AG09309 (cell line): ENCODE results near the gene MAP2K5.

Experiments
- DNase-seq: peaks from one replicate; pipeline ENCODE4 v3.0.0-alpha.2; 2010; ENCODE audit warnings: low read depth
- H3K4me3 ChIP-seq: 2 replicates; pipeline ENCODE4 v1.5.1; 2011; ENCODE audit warnings: mild to moderate bottlenecking, low read depth, low read length, moderate library complexity; ENCODE audit not compliant: control insufficient read depth
- TF ChIP-seq, protein P1 (sequence below): IDR thresholded peaks from 2 replicates; pipeline ENCODE4 v1.5.1; 2011; ENCODE audit warnings: mild to moderate bottlenecking, low read depth, low read length, inconsistent platforms; ENCODE audit not compliant: insufficient read depth, control insufficient read depth; ENCODE audit errors: missing control alignments

MAP2K5 gene

DNA sequence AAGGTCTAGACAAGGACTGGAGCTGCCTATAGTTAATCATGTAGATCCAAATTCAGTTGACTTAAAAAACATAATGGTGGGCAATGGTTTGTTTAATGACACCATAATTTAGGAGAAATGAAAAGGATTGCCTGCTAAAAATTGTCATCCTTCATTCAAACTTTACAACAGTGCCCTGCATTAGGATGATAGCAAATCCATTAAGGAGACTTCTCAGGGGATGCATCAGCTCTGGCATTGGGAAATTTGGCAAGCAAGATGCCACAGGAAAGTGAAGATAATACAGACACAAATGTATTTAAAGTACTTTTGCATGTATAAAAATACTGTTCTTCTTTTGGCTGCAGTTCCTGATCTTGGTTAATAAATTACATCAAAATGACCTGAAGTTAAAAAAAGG, 189.7 kb downstream of the MAP2K5 start:
- no peak for DNase-seq
- TF ChIP-seq, protein P1, sequence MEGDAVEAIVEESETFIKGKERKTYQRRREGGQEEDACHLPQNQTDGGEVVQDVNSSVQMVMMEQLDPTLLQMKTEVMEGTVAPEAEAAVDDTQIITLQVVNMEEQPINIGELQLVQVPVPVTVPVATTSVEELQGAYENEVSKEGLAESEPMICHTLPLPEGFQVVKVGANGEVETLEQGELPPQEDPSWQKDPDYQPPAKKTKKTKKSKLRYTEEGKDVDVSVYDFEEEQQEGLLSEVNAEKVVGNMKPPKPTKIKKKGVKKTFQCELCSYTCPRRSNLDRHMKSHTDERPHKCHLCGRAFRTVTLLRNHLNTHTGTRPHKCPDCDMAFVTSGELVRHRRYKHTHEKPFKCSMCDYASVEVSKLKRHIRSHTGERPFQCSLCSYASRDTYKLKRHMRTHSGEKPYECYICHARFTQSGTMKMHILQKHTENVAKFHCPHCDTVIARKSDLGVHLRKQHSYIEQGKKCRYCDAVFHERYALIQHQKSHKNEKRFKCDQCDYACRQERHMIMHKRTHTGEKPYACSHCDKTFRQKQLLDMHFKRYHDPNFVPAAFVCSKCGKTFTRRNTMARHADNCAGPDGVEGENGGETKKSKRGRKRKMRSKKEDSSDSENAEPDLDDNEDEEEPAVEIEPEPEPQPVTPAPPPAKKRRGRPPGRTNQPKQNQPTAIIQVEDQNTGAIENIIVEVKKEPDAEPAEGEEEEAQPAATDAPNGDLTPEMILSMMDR: no peak
- H3K4me3 ChIP-seq: no peak overlapping the region

DNA sequence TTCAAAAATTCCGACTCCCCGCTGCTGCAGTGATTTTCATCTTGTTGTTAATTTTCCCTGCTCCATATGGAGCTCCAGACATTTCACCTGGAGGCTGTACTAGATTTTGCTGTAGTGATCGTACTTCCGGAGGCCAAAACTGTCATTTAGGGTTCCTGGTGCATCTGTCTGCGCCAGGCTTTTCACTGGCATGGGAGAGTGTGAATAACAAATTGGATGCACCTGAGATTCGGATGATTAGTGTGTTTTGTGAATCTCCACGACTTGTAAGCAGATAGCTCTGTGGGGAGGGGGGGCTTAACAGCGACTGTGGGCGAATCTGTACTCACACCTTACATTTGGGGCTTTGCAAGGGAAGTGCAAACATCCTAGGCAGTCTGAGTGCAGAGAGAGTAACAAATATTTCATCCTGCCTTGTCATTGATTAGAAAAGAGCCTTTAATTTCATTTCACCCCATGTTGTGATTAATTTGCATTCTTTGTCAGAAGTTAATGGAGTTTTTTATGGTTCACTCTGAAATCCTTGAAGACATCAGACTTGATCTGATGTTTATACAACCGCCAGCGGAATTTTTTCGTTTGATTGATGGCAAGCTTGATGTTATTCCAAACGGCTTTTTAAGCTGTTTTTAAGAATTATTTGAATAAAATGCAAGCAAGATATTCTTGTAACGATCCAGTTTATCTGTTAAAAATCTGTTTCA, 190.3 kb downstream of the MAP2K5 start:
- DNase-seq: no peak
- TF ChIP-seq, protein P1: no peak
- H3K4me3 ChIP-seq: no peak overlapping the region

DNA sequence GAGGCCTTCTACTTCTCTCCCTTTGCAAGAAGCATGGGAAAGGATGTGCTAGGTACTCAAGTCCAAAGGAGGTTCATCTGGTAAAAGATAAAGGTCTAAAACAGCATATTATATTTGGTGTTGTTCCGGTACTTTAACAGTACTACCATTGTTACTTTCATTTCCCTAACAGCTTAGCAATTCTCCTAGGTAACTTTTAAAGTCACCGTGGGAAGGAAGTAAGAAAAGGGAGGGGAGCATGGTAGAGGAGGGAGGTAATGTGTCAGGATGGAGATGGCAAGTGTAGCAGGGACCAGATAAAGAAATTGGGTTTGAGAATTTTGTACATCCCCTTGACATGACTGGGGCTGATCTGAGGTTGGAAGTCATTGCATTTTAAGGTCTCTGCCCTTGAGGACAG, 193.4 kb downstream of the MAP2K5 start:
- DNase-seq: no peak
- TF ChIP-seq, protein P1: no peak
- no peak overlapping the region for H3K4me3 ChIP-seq

DNA sequence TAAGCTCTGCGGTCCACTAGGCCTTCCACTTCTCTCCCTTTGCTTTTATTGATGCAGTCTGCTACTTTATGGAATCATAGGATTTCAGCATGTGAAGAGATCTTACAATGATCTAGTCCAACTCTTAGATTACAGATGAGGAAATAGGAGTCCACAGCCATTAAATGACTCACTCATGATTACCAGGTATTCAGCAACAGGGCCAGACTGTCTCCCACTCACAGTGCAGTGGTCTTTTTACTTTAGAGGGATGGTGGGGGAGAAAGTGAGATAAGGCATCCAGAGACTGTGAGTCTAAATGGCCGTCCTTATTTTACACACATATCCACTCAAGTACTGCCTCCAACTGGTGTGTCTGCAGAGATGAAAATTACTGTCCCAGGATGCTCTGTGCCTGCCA, 194.3 kb downstream of the MAP2K5 start:
- DNase-seq: peak; percentile 4
- H3K4me3 ChIP-seq: no peak overlapping the region
- TF ChIP-seq, protein P1: no peak

DNA sequence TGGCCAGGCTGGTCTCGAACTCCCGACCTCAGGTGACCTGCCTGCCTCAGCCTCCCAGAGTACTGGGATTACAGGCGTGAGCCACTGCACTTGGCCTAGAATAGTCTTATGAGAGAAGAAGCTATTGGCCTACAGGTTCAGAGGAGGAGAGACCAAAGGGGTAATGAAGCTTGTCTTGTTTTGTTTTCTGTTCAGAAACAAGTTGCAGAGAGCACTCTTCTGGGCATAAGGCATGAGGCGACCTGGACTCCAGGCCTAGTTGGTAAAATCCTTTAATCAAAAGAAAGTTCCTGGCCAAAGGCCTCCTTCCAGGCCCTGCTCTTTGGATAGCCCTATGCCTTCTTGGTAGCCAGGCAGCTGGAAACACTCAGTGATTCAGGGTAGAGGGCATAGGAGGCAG, 195.6 kb downstream of the MAP2K5 start:
- TF ChIP-seq, protein P1: no peak

DNA sequence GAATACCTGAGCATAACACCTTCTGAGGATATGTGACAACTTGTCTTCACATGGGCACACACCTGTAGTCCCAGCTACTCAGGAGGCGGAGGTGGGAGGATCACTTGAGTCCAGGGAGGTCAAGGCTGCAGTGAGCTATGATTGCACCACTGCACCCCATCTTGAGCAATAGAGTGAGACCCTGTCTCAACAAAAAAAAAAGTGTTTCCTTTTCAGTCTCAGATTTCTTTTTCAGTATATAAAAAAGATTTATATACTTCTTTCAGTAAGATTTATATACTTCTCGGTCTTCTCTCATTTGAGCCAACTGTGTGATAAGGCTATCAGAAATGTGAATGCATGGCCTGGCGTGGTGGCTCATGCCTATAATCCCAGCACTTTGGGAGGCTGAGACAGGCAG, 197.9 kb downstream of the MAP2K5 start:
- DNase-seq: no peak
- TF ChIP-seq, protein P1: no peak
- no peak overlapping the region for H3K4me3 ChIP-seq

More for the DNA sequence above, 195.6 kb downstream of the MAP2K5 start:
- H3K4me3 ChIP-seq: no peak overlapping the region
- no peak for DNase-seq

DNA sequence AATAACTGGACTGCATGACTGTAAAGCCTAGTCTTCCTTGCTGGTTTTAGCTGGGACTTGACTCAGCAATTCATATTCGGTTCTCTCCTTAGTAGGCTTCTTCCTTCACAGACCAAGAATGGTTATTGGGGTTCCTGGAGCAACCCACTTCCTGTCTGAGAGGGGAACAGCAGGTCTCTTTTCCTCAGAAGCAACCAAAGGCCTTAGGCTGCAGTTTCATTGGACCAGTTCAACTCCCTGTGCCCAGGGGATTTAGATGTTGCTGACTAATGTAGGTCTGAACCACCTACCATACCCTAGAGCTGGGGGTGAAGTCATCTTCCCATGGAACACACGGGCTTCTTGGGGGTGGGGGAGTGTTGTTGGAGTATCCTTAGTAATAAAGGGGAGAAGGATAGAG, 198.8 kb downstream of the MAP2K5 start:
- H3K4me3 ChIP-seq: no peak overlapping the region
- DNase-seq: no peak
- TF ChIP-seq, protein P1: no peak
